NCI-H774 (cell line): ENCODE data around the gene OTUB2.

Source experiments
- DNase-seq: peaks from one replicate; lab custom pipeline; 2025; lab: John Stamatoyannopoulos, UW

OTUB2 gene

DNA sequence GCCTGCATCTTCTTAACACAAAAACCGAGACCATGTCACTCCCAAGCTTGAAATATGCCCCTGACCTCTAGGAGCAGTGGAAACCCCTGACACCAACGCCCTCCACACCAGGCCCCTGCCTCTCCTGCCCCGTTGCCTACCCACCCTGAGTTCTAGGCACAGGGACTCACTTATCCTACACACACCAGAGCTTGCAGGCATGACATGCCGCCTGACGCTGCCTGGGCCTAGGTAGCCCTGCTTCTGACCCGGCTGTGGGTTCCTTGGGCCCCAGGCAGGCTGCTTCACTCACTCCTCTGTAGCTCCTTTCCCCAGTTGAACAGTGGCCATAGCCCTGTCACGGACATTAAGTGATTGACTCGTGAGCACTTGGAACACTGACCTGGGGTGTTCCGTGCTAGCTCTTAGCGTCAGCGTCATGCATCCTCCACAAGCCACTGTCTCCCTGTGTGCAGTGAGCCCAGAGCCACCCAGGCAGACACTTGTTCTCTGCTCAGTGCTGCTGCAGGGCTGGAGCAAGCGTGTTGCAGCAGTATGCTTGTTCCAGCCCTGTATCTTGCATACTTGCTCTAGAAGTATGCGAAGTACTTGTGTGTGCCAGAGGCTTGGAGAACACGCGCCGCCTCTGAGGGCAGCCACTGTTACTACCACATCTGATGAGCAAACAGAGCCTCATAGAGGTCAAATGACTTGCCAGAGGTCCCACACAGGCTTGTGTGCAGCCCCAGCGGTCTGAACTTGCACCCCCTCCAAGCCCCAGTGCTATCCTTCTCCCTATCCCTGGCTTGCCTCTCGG, 15.6 kb downstream of the OTUB2 start:
- no peak for DNase-seq

DNA sequence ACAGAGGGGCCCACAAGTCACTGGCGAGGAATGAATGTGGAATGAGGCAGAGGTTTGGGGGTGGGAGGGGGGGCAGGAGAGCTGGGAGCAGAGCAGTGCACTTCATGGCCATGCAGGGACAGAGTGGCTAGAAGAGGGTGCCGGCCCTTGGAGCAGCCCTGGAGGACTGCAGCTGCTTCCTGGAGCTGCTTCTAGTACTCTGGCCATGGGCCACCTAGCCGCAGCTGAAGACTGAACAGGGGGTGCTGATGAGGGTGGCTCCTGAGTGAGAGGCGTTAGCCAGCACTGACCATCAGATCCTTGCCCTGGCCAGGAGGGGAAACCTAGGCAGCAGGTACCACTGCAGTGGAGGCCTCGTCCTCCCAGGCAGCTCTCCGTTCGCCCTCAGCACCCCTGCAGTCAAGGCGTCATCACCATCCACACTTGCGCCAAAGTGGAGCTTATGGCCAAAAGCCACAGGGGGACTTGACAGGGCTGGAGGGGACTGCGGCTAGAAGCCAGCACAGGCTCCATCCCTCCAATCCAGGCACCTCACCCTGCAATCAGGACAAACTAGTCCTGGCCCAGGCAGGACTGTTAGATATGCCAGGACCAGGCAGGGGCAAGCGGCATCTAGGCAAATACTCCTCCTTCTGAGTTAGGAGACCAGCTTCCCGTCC, 16.4 kb downstream of the OTUB2 start:
- DNase-seq = no peak

DNA sequence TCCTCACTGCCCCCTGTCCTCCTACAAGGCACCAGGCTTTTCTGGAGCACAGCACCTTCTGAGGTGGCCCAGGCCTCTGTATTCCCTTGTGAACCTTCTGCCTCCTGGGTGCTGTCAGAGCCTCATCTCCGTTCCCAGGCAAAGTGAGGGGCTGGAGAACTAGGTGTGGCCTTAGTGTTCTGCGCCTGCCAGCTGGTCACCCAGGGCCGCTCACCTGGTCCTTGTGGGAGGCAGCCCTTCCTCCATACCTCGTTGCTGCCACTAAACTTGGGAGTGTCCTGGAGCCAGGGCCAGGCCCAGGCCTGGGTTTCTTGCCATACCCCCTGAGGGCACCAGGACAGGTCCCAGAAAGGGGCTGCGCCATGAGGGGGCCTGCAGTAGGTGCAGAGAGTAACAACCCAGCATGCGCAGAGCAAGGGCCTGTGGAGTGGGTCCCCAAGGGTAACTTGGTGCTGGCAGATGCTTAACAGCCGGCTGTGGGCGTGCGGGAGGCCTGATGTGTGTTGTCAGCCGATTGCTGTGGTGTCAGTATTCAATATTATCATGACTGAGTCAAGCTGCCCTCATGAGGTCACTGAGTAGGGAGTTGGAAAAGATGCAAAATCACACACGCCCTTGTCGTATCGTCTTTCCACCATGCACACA, 17.1 kb downstream of the OTUB2 start:
- DNase-seq = no peak

DNA sequence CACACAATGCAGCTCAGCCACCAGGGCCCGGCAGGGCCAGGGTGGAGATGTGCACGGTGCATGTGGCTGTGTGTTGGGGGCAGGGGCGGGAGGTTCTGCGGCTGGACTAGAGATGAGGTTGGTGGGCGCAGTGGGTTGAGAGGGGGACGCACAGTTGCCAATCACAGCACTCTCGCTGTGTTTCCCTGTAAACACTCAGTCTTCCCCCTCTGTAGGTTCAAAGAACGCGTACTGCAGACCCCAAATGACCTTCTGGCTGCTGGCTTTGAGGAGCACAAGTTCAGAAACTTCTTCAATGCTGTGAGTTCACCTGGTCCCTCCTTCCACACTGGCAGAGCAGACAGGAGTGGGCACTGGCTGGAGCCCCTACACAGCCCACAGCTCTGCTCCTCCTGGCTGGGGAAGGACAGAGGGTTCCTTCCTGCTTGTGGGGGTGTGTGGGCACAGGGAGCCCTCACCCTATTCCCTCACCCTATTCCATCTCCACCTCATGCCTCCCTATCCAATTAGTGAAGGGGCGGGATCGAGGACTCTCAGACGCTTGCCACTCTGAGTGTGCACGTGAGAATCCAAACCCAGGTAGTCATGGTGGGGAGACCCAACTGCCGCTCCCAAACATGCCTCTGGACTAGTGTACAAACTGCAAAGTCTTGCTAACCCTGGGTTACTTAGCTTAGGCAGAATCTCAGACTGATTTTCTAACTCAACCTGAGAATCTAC, 17.8 kb downstream of the OTUB2 start:
- no peak for DNase-seq

DNA sequence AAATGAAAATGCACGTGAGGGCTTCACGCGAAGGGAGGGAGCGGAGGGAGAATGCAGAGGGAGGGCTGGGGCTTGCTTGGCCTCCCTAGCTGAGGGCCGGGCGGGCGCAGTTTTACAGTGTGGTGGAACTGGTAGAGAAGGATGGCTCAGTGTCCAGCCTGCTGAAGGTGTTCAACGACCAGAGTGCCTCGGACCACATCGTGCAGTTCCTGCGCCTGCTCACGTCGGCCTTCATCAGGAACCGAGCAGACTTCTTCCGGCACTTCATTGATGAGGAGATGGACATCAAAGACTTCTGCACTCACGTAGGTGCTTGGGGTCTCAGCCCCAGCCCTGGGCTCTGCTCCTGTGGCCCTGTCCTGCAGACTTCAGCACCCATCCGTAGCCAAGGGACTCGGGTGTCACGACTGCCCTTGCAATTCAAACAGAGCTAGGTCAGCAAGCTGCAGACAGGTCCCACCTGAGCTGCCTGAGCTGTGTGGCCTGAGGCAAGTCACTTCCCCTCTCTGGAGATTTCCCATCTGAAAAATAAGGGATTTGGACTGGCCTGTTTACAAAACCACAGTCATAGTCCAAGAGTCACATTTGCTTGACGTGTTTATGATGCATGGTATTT, 18.4 kb downstream of the OTUB2 start:
- no peak for DNase-seq

DNA sequence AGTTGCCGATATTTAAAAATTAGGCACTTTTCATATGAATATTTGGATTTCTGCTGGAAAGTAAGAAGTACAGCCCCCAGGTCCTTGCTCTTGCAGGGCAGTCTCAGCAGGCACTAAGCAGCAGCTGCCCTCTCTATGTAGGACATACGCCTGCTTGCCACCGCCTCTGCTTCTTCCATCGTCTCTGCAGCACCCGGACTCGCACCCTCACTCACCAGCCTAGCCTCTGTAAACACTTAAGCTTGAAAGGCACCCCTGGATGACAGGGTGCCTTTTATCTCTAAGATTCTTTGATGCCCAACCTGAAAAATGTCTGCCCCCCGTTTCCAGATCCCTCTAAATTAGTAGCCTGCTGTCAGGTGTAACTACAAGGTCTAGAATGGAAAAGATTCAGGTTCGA, 19.0 kb downstream of the OTUB2 start:
- no peak for DNase-seq

DNA sequence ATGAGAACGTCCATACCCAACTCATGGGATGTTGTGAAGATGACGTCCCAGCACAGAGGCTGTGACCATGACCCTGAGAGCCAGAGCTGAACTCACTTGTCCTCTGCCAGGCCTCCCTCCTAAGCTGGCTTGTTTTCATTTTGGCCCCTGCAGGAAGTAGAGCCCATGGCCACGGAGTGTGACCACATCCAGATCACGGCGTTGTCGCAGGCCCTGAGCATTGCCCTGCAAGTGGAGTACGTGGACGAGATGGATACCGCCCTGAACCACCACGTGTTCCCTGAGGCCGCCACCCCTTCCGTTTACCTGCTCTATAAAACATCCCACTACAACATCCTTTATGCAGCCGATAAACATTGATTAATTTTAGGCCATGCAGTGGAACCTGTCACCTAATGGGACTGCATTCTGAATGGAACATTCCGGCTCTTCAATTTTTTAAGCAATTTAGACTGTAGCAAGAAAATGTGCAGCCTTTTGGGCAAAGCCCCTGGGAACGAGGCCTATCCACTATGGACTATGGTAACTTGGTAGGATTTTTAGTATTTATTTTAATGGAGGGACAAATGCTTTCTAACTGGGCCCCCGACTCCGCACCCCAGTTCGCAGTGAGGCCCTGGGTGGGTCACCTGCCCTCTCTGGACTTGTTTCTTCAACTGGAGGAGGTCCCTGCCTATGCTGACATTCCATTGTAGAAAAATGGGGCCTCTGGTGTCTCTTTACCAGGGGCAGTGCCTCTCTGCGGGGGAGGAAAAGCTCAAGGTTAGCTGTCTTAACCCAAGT, 19.6 kb downstream of the OTUB2 start:
- DNase-seq = no peak

DNA sequence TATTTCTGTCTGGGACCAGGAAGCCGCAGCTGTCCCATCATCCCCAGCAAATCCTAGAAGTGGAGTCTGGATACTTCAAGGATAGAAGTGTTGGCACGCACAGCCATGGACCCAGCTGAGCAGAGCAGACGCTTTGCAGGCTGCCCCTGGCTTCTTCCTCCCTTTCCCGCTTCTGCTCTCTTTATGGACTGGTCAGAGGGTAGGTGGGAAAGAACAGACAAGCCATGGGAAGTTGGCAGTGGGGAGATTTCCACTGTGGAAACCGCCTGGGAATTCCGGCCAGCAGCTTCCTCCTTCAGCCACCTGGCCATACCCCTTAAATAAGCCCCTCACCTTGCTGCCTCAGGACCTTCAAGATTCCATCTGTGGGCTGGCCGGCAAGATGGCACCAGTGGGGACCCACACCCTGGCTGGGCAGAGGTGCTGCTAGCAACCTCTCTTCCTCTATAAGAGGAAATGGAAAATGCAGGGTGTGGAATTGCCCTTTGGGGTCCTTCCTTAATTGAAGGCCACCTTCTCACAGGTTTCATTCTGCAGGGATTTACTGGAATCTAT, 20.6 kb downstream of the OTUB2 start:
- DNase-seq = no peak

DNA sequence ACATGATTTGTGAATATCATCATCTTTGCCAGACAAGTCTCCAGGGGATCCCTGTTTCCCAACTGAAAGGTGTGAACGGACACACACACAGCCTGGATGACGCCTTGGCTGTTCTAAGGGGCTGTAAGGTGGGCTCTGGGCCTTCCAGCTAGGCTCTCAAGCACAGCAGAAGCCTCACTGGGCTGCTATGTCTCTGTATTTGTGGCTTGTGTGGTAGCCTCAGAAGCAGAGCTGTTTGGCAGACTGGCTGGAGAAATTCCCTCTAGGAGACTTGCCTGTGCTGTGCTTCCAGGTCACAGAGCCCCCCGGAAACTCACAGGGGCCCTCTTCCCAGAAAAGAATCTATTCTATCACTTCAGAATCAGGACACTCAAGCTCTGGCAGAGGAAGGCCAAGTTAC, 21.4 kb downstream of the OTUB2 start:
- DNase-seq = no peak

DNA sequence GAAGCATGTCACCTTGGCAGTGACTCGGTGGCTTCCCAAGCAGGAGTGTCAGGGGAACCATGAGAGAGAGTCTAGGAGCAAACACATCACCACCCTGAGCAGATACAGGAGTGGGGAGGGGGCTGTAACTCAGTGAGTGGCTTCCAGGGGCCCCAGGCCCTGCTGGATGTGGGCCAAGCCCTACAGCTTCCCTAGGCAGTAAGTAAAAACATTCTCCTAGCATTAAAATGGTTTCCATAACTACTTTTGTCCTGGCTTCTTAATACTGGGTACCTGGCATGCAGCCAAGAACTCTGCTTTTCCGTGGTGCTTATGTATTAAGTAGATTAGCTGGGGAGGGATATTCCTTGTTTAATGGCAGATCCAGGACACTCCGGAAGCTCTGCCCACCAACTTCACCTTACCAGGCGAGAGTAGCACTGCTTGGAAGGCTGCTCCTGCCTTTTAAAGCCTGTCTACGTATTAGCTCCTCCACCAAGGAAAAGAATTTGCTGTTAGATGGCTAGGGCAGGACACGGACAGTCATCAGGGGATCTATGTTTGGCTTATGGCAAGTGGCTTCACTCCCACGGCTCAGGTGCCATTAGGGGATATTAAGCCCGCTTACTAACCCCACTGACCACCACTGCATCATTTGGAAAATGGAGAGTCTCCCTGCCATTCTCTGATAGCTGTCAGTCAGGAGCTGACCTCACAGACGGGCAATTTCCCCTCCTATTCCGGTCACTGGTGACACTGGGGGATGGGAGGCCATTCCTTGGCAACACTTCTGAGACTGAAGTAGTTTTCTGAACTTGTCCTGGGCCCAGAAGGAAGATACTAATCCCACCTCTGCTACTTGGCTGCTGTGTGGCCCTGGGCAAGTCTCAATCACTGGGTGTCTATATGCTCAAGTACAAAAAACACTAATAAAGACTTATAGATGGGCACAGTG, 22.8 kb downstream of the OTUB2 start:
- no peak for DNase-seq

DNA sequence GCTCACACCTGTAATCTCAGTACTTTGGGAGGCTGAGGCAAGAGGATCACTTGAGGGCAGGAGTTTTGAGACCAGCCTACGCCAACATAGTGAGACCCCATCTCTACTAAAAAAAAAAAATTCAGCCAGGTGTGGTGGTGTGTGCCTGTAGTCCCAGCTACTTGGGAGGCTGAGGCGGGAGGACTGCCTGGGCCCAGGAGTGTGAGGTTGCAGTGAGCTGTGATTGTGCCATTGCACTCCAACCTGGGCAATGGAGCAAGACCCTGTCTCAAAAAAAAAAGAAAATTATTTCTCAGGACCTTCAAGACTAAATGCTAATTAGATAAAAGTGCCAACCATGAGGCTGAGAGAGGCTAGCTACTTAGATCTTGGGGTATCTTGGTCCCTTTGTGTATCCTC, 23.5 kb downstream of the OTUB2 start:
- DNase-seq = no peak

DNA sequence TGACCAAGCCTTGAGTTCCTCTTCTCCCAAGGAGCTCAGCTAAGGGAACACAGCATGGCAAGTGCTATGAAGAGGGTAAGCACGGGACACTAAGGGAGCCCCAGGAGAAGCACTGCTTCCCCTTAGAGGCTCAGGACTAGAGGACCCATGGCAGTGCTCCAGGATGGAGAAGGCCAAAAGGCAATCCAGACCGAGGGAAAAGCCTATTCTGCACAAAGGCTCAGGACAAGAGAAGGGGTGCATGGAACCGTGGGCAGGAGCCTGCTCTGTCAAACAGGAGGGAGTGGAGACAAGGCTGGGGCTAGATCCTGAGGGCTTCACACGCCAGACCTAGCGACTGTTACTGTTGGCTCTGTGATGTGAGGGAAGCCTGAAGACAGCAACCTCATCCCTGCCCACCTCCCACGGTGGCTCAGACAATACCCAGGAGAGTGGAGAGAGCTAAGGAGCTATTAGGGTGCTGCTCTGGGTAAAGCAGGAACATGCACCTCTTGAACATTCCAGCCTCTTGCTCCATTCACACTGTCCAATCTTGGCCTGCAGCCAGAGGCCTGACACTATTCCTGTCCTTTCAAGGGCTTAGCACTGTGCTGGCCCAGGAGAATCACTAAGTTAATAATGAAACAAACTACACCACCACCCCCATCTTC, 24.2 kb downstream of the OTUB2 start:
- no peak for DNase-seq

DNA sequence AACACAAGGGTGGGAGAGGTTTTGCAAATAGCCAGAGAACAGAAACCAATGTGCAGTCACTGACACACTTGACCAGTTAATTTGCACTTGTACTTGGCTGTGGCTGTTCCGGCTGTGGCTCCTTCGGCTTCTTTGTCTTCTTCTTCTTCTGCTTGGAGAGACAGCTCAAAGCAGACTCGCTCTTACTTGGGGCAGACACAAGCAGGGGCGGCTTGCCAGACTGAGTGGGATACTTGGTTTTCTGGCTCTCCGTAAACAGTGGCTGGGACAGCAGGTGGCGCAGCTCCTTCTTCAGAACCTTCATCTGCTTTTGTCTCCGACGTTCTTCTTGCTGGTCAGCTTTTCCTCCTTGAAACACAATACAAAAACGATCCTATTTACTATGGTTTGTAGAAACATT, 25.0 kb downstream of the OTUB2 start:
- no peak for DNase-seq

DNA sequence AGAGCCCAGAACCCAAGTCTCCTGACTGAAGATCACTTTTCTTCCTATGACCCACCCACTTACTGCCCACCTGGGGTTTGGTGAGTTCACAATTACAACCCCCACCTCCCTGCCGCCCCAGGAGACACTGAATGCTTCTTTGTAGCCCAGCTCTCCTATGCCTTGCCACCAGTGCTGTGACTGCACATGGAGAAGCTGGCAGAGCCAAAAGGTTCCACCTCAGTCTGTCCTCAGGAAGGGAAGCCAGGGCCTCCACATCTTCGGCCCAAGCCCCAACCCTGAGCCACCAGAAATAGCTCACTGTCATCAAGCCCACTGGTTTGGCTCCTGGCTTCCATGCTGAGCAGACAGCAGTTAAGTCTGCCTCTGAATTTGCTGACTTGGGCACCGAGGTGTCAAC, 25.6 kb downstream of the OTUB2 start:
- no peak for DNase-seq

DNA sequence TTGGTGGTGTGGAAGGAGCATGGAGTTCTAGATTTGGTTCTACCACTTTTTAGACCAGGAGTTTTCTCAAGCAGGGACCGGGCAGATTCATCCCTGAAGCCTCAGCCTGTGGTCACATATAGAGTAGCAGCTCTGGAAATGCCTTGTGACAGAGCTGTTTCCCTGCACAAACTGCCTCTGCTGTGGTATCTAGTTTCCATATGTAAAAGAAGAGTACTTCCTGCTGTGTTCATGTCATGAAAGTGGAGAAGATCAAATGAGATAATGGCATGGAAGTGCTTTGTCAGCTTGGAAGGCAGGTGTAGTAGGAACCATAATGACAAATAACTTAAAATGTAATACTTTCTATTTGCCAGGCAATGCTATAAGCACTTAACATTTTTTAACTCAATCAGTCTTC, 26.1 kb downstream of the OTUB2 start:
- DNase-seq = no peak

DNA sequence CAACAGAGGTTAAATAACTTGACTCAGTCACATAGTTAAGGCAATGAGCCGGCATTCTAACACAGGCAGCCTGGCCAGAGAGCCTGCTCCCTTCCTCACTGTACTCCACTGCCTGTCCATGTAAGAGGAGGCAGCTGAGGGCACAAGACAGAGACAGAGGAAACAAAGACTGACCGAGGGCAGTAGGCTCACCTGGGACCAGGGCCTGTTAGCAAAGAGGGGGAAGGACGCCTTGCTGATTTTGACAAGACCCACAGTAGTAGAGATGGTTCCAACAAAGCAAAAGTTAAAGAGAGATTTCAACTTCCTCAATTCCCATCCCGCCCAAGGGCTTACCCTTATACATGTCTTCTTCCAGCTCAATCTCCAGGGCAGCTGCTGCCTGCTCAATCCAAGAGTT, 26.5 kb downstream of the OTUB2 start:
- DNase-seq = no peak

DNA sequence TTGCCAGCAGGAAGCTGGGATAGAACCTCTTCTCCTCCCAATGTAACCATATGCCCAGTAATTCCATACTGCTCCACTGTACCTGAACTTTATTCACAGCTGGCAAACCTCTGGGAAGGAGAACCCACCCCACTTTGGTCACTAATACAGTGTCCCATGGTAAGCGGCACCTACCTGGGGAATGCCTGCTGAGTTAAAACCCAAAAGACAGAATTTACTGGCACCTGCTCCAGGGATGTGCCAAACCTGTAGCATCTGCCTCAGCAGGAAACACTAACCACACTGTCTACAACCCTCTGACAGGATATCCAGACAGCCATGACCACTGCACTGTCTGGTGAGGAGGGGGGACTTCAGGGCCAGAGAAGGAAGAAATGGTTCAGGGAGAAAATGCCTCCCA, 28.3 kb downstream of the OTUB2 start:
- no peak for DNase-seq

DNA sequence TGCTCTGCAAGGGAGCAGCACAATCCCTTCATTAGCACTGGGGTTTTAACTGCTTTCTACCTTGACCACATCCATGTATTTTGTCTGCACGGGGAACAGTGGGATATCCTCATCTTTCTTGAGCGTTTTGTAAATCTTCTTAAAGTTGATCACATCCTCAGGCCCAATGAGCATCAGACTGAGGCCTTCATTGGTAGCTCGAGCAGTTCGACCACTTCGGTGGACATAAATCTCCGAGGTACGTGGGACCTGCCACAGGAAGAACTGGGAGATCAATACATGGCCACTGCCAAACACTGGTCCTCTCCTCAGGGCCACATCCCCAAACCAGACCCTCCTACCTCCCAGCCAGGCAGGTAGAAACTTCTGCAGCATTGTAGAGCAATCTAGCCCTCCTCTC, 28.8 kb downstream of the OTUB2 start:
- DNase-seq = no peak

DNA sequence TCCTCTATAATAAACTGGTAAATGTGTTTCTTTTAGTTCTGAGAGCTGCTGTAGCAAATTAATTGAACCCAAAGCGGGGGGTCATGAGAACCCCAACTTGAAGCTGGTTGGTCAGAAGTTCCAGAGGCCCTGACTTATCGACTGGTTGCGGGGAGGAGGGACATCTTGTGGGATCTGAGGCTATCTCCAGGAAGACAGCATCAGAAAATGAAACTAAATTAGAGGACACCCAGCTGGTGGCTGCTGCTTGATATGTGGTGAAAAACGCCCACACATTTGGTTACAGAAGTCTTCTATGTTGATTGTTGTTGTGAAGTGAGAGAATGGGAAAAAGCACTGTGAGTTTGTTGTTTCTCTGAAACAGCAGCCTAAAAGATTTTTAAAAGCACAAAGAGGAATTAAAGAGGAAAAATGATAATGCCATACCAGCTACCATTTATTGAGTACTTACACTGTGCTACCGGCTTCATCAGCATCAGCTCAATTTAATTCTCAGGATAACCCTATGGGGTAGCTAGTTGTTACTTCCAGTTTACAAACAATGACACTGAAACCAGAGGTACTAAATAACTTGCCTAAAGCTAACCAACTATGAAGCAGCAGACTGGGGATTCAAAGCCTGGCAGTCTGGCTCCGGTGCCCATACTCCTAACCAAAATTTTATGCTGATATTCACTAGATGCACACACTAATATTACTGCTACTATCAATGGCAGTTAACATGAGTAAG, 30.6 kb downstream of the OTUB2 start:
- DNase-seq = no peak
